ENCODE results near the gene ARRB1. TPM values are rescaled to one million over a fixed set of nuclear protein-coding genes. Genes with fewer than 3 reads are reported as not detected.

ARRB1 gene
- total RNA-seq, 6 experiments from 2014 or later: 10.8 to 14.4 (median 11.2) TPM

- Mint-ChIP-seq H3K4me3 (no peak overlapping the region), H3K27me3 (ENCODE audit: insufficient read depth) (peaks cover 2% of the 10 kb centered on the region; the same call in 1 of the 2 replicates), H3K27ac (no peak overlapping the region), H3K4me1 (ENCODE audit: low read depth) (peaks cover 2% of the 10 kb centered on the region), H3K36me3 (ENCODE audit: low read depth) (no peaks in the 10 kb centered on the region), H3K9me3 (no peaks in the 10 kb centered on the region)
- TF ChIP-seq CTCF (IDR thresholded peaks at IDR 0.05): no peak
- DNase-seq: no peak
These were observed 69.9 kb downstream of the ARRB1 start for GRCh38 chr11:75281469-75282095.

GRCh38 chr11:75280770-75281468, 70.5 kb downstream of the ARRB1 start:
- no peaks in the 10 kb centered on the region for H3K36me3 Mint-ChIP-seq (ENCODE audit: low read depth)
- H3K4me3 Mint-ChIP-seq: no peak overlapping the region
- no peak for DNase-seq
- no peak for TF ChIP-seq CTCF (IDR thresholded peaks at IDR 0.05)
- H3K9me3 Mint-ChIP-seq: no peaks in the 10 kb centered on the region
- no peak overlapping the region for H3K27ac Mint-ChIP-seq
- peaks cover 2% of the 10 kb centered on the region; the same call in 1 of the 2 replicates for H3K27me3 Mint-ChIP-seq (ENCODE audit: insufficient read depth)
- H3K4me1 Mint-ChIP-seq (ENCODE audit: low read depth): no peaks in the 10 kb centered on the region

- Mint-ChIP-seq H3K4me3 (no peak overlapping the region), H3K36me3 (ENCODE audit: low read depth) (no peaks in the 10 kb centered on the region), H3K4me1 (ENCODE audit: low read depth) (no peaks in the 10 kb centered on the region), H3K9me3 (no peaks in the 10 kb centered on the region), H3K27me3 (ENCODE audit: insufficient read depth) (peaks cover 2% of the 10 kb centered on the region; the same call in 1 of the 2 replicates), H3K27ac (no peak overlapping the region)
- peak; percentile 53 for DNase-seq
- peak; percentile 99 for TF ChIP-seq CTCF (IDR thresholded peaks at IDR 0.05)
These were observed 71.2 kb downstream of the ARRB1 start for GRCh38 chr11:75280227-75280701.

GRCh38 chr11:75279273-75279672, 72.2 kb downstream of the ARRB1 start:
- Mint-ChIP-seq H3K4me3 (no peak overlapping the region), H3K4me1 (ENCODE audit: low read depth) (no peaks in the 10 kb centered on the region)

More at GRCh38 chr11:75279273-75279672, 72.2 kb downstream of the ARRB1 start:
- Mint-ChIP-seq H3K36me3 (ENCODE audit: low read depth) (no peaks in the 10 kb centered on the region), H3K27ac (no peak overlapping the region), H3K9me3 (no peaks in the 10 kb centered on the region), H3K27me3 (ENCODE audit: insufficient read depth) (peaks cover 2% of the 10 kb centered on the region; the same call in 1 of the 2 replicates)
- no peak for DNase-seq
- TF ChIP-seq CTCF (IDR thresholded peaks at IDR 0.05): no peak

All from HFFc6 (cell line).